ENCODE data around the gene CCL13. TPM values are rescaled to one million over a fixed set of nuclear protein-coding genes. Genes with fewer than 3 reads are reported as not detected.
"Not testable (repeated sequence)": the region's sequence is repeated elsewhere in the genome, so short reads cannot be mapped to it uniquely, and the experiment has no call there.

Gene CCL13
- total RNA-seq, 2 donors from 2014 or later: not detected

DNA sequence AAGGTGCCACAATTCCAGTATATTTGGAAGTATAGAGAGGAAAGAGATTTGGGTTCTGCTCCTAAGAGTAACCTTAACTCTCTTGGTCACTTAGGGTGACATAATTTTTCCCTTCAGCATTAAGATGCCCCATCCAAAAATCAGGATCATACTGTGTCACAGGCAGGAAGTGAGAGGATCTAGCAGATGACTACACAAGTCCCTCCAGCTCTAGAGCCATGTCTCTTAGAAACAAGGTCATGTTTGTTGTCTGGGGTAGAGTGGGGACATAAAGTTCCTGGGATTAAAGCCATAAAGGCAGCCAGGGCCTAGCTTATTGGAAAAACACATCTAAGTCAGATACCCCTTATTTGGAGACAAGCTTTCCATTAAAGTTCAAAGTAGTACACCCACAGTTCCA is 34.3 kb upstream of the CCL13 start:
- H3K27ac ChIP-seq (ENCODE audit: low read depth, low read length): no peak overlapping the region
- Mint-ChIP-seq H3K27me3 (ENCODE audit: insufficient read depth) (peaks cover 15% of the 10 kb centered on the region), H3K9me3 (no peaks in the 10 kb centered on the region), H3K4me1 (no peaks in the 10 kb centered on the region), H3K27ac (no peak overlapping the region), H3K36me3 (ENCODE audit: low read depth) (no peaks in the 10 kb centered on the region), H3K4me3 (no peak overlapping the region)
- H3K4me1 ChIP-seq (ENCODE audit: control insufficient read depth, insufficient read depth, low read length): no peaks in the 10 kb centered on the region
- TF ChIP-seq, protein P1, sequence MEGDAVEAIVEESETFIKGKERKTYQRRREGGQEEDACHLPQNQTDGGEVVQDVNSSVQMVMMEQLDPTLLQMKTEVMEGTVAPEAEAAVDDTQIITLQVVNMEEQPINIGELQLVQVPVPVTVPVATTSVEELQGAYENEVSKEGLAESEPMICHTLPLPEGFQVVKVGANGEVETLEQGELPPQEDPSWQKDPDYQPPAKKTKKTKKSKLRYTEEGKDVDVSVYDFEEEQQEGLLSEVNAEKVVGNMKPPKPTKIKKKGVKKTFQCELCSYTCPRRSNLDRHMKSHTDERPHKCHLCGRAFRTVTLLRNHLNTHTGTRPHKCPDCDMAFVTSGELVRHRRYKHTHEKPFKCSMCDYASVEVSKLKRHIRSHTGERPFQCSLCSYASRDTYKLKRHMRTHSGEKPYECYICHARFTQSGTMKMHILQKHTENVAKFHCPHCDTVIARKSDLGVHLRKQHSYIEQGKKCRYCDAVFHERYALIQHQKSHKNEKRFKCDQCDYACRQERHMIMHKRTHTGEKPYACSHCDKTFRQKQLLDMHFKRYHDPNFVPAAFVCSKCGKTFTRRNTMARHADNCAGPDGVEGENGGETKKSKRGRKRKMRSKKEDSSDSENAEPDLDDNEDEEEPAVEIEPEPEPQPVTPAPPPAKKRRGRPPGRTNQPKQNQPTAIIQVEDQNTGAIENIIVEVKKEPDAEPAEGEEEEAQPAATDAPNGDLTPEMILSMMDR (conservative IDR thresholded peaks at IDR 0.05): no peak
- H3K27me3 ChIP-seq (ENCODE audit: control insufficient read depth, insufficient read depth, low read length, poor library complexity, severe bottlenecking): no peaks in the 10 kb centered on the region
- no peak overlapping the region for H3K4me3 ChIP-seq (ENCODE audit: low read length)
- no peak overlapping the region for H3K9ac ChIP-seq (ENCODE audit: extremely low read depth, low read length, poor library complexity, severe bottlenecking)
- no peak for DNase-seq
- peaks cover 4% of the 10 kb centered on the region for H3K9me3 ChIP-seq (ENCODE audit: control insufficient read depth, low read length)
- H3K36me3 ChIP-seq (ENCODE audit: control insufficient read depth, insufficient read depth, low read length): no peaks in the 10 kb centered on the region

DNA sequence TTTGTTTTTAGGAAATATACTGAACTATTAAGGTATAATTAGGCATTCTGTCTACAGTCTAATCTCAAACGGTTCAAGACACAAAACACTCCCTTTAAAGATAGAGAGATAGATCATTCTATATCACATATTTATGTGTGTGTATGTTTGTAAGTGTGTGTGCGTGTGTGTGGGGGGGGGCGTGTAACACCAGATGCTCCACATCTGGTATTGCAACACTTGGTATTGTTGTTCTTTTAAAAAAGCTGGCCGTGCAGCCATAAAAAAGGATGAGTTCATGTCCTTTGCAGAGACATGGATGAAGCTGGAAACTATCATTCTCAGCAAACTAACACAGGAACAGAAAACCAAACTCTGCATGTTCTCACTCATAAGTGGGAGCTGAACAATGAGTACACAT is 28.7 kb upstream of the CCL13 start:
- not testable (repeated sequence) for H3K36me3 Mint-ChIP-seq (ENCODE audit: low read depth); H3K4me1 ChIP-seq (ENCODE audit: control insufficient read depth, insufficient read depth, low read length); H3K36me3 ChIP-seq (ENCODE audit: control insufficient read depth, insufficient read depth, low read length); H3K9ac ChIP-seq (ENCODE audit: extremely low read depth, low read length, poor library complexity, severe bottlenecking); H3K9me3 ChIP-seq (ENCODE audit: control insufficient read depth, low read length); H3K9me3 Mint-ChIP-seq; H3K27me3 ChIP-seq (ENCODE audit: control insufficient read depth, insufficient read depth, low read length, poor library complexity, severe bottlenecking); H3K27ac Mint-ChIP-seq; H3K4me3 ChIP-seq (ENCODE audit: low read length); DNase-seq; H3K4me3 Mint-ChIP-seq; H3K27ac ChIP-seq (ENCODE audit: low read depth, low read length)
- peaks cover 16% of the 10 kb centered on the region for H3K27me3 Mint-ChIP-seq (ENCODE audit: insufficient read depth)
- 38 to 74% methylated on average over 1 to 3 of the region's 4 CpGs for WGBS, 2 experiments (ENCODE audit: insufficient coverage in 1 of 2, insufficient read length in 1 of 2)
- H3K4me1 Mint-ChIP-seq: peaks cover 10% of the 10 kb centered on the region

DNA sequence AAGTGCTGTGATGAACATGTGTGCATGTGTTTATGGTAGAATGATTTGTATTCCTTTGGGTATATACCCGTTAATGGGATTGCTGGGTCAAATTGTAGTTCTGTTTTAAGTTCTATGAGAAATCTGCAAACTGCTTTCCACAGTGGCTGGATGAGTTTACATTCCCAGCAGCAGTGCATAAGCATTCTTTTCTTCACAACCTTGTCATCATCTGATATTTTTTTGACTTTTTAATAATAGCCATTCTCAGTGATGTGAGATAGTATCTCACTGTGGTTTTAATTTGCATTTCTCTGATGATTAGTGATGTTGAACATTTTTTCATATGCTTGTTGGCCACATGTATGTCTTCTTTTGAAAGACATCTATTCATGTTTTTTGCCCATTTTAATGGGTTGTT is 18.6 kb upstream of the CCL13 start:
- Histone ChIP-seq H3K27ac (ENCODE audit: low read depth, low read length) (no peak overlapping the region), H3K4me1 (ENCODE audit: control insufficient read depth, insufficient read depth, low read length) (no peaks in the 10 kb centered on the region), H3K27me3 (ENCODE audit: control insufficient read depth, insufficient read depth, low read length, poor library complexity, severe bottlenecking) (no peaks in the 10 kb centered on the region), H3K36me3 (ENCODE audit: control insufficient read depth, insufficient read depth, low read length) (no peaks in the 10 kb centered on the region), H3K9ac (ENCODE audit: extremely low read depth, low read length, poor library complexity, severe bottlenecking) (no peak overlapping the region), H3K9me3 (ENCODE audit: control insufficient read depth, low read length) (peaks cover 5% of the 10 kb centered on the region), H3K4me3 (ENCODE audit: low read length) (no peak overlapping the region)
- Mint-ChIP-seq H3K4me1 (no peaks in the 10 kb centered on the region), H3K27me3 (ENCODE audit: insufficient read depth) (peaks cover 16% of the 10 kb centered on the region), H3K9me3 (peaks cover 6% of the 10 kb centered on the region), H3K4me3 (no peak overlapping the region), H3K36me3 (ENCODE audit: low read depth) (no peaks in the 10 kb centered on the region), H3K27ac (no peak overlapping the region)
- no peak for DNase-seq
- 89% methylated on average over 1 of the region's 1 CpG; no CpG with 5 or more reads in 1 of the 2 experiments for WGBS, 2 experiments (ENCODE audit: insufficient coverage in 1 of 2, insufficient read length in 1 of 2)
- TF ChIP-seq, protein P1 (conservative IDR thresholded peaks at IDR 0.05): no peak

DNA sequence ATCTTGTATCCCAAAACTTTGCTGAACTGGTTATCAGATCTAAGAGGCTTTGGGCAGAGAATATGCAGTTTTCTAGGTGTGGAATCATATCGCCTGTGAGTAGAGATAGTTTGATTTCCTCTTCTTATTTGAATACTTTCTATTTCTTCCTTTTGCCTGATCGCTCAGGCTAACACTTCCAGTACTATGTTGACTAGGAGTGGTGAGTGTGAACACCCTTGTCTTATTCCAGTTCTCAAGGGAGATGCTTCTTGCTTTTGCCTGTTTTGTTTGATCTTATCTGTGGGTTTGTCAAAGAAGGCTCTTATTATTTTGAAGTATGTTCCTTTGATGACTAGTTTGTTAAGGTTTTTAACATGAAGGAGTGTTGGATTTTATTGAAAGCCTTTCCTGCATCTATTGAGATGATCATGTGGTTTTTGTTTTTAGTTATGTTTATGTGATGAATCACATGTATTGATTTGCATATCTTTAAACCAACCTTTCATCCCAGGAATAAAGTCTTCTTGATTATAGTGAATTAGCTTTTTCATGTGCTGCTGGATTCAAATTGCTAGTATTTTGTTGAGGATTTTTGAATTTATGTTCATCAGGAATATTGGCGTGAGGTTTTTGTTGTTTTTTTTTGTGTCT is 17.0 kb upstream of the CCL13 start:
- TF ChIP-seq, protein P1 (conservative IDR thresholded peaks at IDR 0.05): no peak
- H3K27ac ChIP-seq (ENCODE audit: low read depth, low read length): no peak overlapping the region
- no peak overlapping the region for H3K27ac Mint-ChIP-seq
- no peaks in the 10 kb centered on the region for H3K36me3 Mint-ChIP-seq (ENCODE audit: low read depth)
- H3K36me3 ChIP-seq (ENCODE audit: control insufficient read depth, insufficient read depth, low read length): no peaks in the 10 kb centered on the region
- H3K9me3 Mint-ChIP-seq: peaks cover 6% of the 10 kb centered on the region
- H3K4me1 Mint-ChIP-seq: no peaks in the 10 kb centered on the region
- no peak for DNase-seq
- H3K9ac ChIP-seq (ENCODE audit: extremely low read depth, low read length, poor library complexity, severe bottlenecking): no peak overlapping the region
- peaks cover 3% of the 10 kb centered on the region for H3K9me3 ChIP-seq (ENCODE audit: control insufficient read depth, low read length)
- no peak overlapping the region for H3K4me3 ChIP-seq (ENCODE audit: low read length)
- peaks cover 19% of the 10 kb centered on the region for H3K27me3 Mint-ChIP-seq (ENCODE audit: insufficient read depth)
- no peak overlapping the region for H3K4me3 Mint-ChIP-seq
- WGBS, 2 experiments (ENCODE audit: insufficient coverage in 1 of 2, insufficient read length in 1 of 2): 99 to 100% methylated on average over 1 to 3 of the region's 3 CpGs
- no peaks in the 10 kb centered on the region for H3K4me1 ChIP-seq (ENCODE audit: control insufficient read depth, insufficient read depth, low read length)
- H3K27me3 ChIP-seq (ENCODE audit: control insufficient read depth, insufficient read depth, low read length, poor library complexity, severe bottlenecking): no peaks in the 10 kb centered on the region
